ENCODE measurements around the gene RANBP9.

- TF ChIP-seq CTCF (conservative IDR thresholded peaks at IDR 0.05; ENCODE audit: low read depth, low read length): no peak
- no peak for TF ChIP-seq EZH2 (IDR thresholded peaks at IDR 0.05; ENCODE audit: borderline replicate concordance, low read depth, low read length, poor library complexity, severe bottlenecking)
Observed at GRCh38 chr6:13696226-13696625, 15.4 kb downstream of the RANBP9 start.
